ENCODE measurements around the gene EFNB2.

The EFNB2 gene

DNA sequence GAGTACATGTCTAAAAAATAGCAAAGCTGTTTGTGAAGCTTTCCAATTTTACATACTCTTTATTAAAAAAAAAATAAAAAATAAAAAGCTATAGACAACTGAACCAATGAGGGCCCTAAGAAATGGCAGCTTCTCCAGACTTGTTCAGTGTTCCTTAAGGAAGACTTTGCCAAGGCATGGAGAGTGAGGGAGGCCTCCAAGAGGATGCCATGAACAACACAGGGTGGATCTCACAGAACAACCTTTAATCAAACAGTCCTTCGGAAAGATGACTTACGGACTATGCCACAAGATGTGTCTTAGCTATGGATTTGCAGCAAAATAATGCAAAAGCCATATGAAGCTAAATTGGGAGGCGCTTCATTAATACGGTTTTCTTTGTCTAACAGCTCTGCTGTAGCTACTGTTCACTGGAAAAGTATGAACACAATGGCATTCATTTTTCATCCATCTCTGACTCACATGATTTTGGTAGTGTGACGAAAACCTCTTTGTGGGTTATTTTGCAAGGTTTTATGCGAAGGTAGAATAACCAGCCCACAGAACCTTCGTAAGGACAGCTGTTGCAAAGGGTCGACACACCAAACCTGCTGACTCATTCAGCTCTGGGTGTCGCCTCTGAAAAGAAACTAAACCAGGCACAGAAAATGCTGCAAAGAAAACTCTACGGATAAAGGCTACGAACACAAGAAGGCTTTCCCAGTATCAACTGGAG, 27.7 kb downstream of the EFNB2 start:
- no peak overlapping the region for H3K4me3 ChIP-seq (ENCODE audit: low read length)
- no peak for DNase-seq (ENCODE audit: low read depth, low spot score)

DNA sequence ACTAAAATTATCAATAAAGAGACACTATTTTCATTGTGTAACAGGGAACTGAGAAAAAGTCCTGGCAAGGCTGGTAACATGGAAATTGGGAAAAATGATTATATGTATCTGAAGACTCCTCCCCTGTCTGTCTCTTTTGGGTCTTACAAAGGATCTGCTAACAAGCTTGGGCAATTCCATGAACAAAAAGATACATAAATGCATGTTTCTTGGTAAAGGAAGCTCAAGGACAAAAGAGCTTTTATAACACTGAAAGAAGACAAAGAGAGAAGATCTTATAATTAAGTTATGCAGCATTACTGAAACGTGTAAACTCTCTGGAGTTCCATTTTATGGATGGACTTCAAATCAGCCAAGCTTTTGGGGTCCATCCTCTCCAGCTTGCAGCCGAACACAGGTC, 29.2 kb downstream of the EFNB2 start:
- DNase-seq (ENCODE audit: low read depth, low spot score): no peak
- no peak overlapping the region for H3K4me3 ChIP-seq (ENCODE audit: low read length)

DNA sequence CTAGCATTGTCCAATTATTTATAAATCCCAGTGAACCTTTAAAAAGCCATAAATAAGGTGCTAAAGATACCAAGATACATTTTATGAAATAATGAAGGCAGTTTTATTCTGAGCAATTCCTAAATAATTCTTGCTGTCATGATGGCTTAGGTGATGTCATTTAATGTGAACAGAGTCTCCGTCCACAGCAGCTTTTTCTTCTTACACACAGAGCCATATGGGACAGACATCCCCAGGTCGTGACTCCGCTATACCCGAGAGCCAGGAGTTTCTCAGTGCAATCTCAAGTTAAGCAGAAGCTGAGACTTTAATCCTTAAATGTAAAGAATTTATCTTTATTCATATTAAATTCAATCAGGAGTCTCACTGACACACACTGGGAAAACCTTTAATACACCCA, 29.7 kb downstream of the EFNB2 start:
- DNase-seq (ENCODE audit: low read depth, low spot score): no peak
- no peak overlapping the region for H3K4me3 ChIP-seq (ENCODE audit: low read length)

DNA sequence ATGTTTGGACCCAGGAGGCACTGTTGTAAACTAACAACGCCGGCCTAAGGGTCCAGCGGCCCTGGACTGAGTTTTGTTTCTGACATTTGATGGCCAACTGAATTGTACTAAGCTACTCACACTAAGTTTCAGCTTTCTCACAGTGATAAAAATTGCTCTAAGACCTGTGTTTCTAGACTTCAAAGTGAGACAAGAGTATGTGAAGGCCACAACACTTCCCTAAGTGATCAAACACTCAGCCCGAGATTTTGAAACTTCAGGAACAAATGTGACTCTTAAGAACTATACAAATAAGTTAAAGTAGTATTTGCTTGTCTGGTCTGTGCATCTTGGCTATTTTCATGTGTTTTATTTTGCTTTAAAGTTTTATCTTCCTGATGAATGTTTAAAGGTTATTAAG, 30.2 kb downstream of the EFNB2 start:
- no peak overlapping the region for H3K4me3 ChIP-seq (ENCODE audit: low read length)
- no peak for DNase-seq (ENCODE audit: low read depth, low spot score)

DNA sequence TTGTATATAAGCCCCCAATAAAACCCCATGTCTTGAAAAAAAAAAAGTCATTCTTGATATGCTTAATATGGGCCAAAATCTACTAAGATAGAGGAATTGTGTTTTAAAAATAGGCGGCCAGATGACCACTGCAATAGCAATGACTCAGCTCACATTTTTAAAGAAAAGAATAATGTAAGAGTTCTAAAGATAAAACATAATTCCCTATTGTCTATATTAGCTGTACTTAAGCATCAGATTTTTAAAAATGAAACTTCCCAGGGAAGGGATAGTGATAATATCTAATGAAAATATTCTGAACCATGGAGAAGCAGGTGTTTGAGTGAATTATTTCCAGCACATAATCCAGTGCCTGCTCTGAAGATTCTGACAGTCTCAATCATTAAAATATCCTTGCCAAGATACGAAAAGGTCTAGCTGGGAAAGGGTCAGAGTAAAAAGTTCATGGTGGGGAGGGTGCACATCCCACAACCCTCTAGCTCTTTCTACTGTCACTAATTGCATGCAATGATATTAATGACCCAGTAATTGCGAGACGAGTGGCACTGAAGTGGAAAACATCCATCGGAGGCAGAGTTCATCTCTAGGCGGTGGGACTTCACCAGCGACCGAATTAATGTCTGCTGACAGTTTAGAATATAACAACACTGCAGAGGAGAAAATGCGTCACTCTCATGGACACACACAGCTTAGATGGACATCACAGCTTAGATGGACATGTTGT, 31.6 kb downstream of the EFNB2 start:
- no peak overlapping the region for H3K4me3 ChIP-seq (ENCODE audit: low read length)
- DNase-seq (ENCODE audit: low read depth, low spot score): no peak

DNA sequence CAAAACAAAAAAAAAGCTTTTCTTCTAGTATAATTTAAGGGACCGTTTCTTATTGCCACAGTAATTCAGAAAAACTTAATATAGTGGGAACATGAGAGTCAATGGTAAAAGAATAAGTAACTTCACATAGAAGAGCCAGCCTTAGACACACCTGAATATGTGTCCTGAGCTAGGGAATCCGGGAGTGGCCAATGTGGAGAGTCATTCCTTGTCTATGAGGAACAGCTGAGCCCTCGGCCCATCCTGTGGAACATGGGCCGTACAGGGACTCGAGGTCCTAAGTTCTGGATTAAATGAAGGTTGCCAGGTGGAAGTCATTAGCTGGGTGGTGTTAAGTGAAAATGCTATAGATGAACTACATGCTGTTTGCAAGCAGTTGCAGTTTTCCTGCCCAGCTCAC, 32.2 kb downstream of the EFNB2 start:
- no peak overlapping the region for H3K4me3 ChIP-seq (ENCODE audit: low read length)
- no peak for DNase-seq (ENCODE audit: low read depth, low spot score)

DNA sequence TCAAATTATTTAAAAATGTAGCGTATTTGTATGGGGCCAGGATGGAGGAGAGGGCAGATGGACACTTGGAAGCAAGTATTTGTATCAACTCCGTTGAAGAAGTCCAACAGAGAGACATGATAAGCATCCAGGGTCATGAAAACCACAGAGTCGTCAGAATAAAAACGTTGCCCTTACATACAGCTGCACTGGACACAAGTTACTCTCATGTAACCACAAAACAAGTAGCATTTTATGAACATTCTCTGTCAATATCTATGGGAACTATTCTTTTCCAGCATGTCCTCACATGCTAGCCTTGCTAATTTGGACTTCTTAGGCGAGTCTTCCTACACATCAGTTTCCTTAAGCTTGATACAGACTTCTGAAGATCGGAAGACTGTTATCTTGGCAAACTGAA, 35.0 kb downstream of the EFNB2 start:
- H3K4me3 ChIP-seq (ENCODE audit: low read length): no peak overlapping the region
- DNase-seq (ENCODE audit: low read depth, low spot score): no peak

DNA sequence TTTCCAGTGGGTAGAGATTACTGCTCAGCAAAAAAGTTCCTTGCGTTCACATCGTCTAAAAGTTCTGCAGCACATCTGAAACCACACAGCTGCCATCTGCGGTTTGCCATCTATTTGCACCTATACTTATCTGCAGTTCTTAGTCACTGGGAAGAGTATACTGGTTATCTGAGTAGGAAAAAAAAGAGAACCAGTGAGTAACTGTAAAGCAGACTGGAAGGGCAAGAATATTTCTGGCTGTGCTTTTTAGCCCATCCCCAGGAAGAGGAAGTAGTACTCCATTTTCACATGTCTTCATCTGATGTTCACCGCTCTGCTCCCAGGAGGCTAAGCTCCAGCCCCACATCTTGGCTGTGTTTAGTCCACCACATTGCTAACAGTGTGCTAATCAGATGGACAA, 35.6 kb downstream of the EFNB2 start:
- DNase-seq (ENCODE audit: low read depth, low spot score): peak; percentile 41
- H3K4me3 ChIP-seq (ENCODE audit: low read length): no peak overlapping the region

DNA sequence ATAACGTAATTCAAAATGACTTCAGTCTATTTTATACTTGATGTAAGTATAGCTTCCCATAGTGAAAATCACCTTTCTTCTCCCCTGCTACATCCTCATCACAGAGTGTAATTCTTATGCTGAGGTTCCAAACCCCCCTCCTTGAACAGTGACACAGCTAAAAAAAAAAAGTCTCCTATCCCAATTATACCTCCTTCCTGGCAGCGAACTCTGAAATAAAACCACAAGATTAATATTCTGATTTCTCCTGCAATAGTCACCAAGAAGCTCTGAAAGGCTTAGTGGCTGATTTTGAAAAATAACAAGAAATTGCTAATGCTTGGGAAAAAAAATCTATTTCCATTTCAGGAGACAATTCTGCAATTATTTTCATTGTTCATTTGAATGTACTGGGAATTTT, 36.3 kb downstream of the EFNB2 start:
- H3K4me3 ChIP-seq (ENCODE audit: low read length): no peak overlapping the region
- no peak for DNase-seq (ENCODE audit: low read depth, low spot score)

DNA sequence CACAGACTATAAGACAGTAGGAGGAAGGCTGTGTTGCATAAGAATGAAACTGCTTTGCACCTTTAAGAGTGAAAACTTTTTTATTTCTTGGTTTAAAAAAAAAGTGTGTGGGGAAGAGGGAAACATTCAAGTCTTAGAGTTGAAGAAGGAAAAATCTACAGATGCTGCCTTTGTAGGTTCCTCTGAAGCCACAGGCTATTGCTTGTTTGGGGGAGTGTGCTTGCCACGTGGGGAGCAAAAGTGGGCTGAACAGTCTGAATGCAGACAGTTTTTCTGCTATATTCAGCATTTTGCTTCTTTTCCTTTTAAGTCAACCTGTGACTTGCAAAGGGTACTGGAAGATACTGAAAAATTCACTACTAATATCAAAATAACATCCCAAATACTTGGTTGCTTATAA, 36.9 kb downstream of the EFNB2 start:
- H3K4me3 ChIP-seq (ENCODE audit: low read length): no peak overlapping the region
- DNase-seq (ENCODE audit: low read depth, low spot score): no peak

DNA sequence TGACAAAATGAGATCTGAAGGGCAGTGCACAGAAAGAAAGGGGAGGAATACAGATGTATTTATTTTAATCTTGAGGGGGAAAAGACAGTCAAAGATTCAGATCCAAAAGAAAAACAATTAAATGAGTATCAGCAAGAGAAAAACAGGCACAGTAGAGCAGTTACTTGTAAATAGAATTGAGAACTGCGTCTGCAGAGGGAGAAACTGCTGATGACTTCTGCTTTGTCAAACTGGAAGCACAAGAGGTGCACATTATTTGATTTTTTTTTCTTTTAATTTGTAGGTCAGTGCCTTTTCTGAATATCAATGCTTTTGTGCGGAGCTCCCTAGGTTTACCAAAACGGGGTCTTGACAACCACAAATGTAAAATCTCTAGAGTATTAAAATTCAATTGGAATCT, 37.3 kb downstream of the EFNB2 start:
- no peak for DNase-seq (ENCODE audit: low read depth, low spot score)
- no peak overlapping the region for H3K4me3 ChIP-seq (ENCODE audit: low read length)

DNA sequence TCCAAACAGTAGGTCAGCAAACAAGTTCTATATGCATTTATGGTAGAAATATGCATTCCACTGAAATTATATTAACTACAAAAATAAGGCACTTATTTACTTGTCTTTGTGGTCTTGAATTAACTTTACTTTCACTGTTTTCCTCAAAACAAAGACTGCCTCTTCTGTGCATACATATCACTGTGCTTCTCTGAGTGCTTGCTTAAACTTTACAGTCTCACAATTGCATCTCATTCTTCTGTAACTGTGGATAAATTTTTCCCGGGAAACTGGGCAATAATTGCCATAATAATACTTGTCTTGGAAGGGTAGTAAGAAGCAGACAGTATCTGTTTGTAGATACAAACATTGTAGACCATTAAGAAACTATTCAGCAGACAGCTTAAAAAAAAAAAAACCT, 38.4 kb downstream of the EFNB2 start:
- H3K4me3 ChIP-seq (ENCODE audit: low read length): no peak overlapping the region
- no peak for DNase-seq (ENCODE audit: low read depth, low spot score)

DNA sequence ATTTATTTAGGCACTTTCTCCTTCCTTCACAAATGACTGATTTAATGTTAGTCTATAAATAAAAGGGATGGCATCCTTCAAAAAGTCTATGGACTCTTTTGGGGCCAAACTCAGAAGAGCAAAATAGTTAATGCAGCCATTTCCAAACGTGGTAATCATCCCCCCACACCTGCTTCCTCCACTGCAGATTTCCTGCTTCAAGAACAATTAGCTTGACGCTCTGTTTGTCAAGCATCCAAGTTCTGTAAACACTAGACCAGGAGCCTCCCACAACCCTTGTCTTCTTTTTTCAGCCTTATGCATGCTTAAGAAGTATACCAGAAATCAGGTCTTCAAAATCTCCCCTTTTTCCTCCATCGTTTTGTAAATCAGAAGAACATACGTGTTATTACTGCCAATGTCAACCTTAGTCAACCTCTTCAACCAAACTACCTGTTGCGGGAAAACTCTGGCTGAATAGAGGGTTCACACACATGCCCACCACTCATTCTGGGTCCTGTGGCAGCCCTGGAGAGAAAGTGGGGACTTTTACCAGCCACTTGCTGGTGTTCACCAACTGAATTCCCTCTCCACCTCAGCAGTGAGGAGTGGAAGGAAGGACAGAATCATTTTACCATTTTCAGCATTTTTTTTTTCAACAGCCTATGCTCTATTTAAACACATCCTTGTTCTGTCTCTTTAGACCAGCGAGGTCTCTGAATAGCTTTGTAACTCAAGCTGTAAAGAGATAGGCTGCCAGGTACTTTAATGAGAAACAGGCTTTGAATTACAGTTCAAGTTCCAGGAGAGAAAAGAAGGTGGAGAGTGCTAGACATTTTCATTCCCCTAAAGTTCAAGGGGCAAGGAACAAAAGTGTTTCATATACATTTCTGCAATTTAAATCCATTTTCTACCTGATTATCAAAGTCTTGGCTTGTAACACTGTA, 39.1 kb downstream of the EFNB2 start:
- no peak overlapping the region for H3K4me3 ChIP-seq (ENCODE audit: low read length)
- DNase-seq (ENCODE audit: low read depth, low spot score): no peak

DNA sequence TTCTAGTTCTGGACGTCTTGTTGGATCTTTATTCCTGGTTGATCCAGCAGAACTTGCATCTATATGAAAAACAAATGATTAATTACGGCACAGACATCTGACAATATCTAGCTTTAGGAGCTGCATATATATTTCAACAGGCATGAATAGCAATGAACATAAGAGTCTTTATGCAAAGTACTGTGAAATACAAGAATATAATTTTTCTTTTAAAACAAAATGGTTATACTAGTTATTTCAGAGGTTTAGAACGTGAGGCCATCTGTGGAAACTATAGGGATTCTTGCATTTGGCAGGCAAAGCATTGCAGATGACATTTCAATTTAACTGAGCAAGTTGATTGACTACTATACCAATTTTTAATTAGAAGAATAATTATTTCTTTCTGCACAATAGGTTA, 40.5 kb downstream of the EFNB2 start:
- H3K4me3 ChIP-seq (ENCODE audit: low read length): no peak overlapping the region
- no peak for DNase-seq (ENCODE audit: low read depth, low spot score)

DNA sequence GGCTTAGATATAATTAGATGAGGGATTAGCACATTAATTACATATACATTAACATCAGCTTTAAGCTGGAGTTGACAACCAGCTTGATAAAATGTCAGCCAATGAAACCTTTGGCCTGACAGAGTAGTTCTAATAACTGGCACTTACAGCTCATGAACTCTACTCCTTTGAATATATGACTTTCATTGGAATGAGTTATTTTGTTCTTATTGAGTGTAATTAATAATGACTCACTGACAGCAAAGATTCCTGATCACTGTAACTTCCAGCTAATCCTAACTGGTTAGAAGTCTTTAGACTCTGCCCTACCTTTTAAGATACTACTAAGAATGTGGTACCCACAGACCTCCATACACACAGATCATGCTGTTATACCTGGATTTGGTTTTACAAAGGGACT, 41.0 kb downstream of the EFNB2 start:
- no peak for DNase-seq (ENCODE audit: low read depth, low spot score)
- H3K4me3 ChIP-seq (ENCODE audit: low read length): no peak overlapping the region

DNA sequence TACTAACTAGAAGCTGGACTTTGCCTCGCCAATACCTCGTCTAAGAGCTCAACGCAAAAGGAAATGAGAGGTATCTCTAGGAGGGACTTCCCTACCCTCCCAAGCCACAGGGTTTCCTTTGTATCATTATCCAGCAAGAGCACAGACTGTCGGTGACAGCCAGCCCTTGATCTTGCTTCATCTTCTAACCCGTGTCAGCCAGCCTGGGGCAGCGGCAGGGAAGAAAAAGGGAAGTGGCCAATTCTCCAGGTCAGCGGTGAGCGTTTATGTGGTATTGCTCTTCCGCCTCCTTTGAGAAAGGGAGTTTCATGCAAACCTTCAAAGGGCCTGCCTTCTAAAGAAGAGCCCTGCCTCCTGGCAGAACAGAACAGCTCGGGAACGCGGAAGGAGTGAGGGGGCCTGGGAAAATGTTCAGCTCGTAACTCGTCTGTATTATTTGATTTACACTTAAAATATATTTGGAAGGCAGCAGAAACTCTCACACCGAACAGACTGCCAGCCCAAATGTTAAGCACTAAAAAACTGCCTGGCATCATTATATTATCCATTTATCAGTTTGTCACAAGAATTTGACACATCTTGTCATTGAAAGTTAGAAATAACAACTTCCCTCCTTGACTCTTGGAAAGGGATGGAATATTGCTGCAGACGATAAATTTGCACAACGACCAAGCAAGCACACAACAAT, 41.8 kb downstream of the EFNB2 start:
- H3K4me3 ChIP-seq (ENCODE audit: low read length): no peak overlapping the region
- DNase-seq (ENCODE audit: low read depth, low spot score): peak; percentile 37

DNA sequence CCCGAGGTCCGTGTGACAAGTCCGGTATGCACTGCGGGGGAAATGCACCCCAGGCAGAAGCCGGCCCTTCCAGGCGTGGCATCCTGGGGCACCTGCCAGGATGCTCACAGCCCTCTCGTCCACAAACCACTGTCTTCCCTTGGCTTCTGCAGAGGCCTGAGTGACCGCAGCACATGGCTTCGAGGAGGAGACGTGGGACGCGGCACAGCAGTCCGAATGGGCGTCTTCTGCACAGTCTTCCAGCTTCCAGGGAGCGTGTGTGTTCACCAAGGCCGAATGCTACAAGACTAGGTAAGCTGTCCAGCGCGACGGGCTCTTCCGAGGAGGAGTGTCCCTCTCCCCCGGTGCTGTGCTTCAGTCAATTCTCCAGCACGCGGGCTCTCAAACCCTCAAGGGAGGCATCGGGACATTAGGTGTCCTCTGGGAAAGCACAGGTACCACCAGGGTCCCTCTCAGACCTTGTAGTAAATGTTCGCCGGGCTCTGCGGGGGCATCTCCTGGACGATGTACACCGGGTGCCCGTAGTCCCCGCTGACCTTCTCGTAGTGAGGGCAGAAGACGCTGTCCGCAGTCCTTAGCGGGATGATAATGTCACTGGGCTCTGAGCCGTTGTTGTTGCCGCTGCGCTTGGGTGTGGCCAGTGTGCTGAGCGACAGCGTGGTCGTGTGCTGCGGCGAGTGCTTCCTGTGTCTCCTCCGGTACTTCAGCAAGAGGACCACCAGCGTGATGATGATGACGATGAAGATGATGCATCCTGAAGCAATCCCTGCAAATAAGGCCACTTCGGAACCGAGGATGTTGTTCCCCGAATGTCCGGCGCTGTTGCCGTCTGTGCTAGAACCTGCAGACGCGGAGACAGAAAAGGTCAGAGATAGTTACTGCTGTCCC, 42.6 kb downstream of the EFNB2 start:
- DNase-seq (ENCODE audit: low read depth, low spot score): no peak
- H3K4me3 ChIP-seq (ENCODE audit: low read length): no peak overlapping the region

DNA sequence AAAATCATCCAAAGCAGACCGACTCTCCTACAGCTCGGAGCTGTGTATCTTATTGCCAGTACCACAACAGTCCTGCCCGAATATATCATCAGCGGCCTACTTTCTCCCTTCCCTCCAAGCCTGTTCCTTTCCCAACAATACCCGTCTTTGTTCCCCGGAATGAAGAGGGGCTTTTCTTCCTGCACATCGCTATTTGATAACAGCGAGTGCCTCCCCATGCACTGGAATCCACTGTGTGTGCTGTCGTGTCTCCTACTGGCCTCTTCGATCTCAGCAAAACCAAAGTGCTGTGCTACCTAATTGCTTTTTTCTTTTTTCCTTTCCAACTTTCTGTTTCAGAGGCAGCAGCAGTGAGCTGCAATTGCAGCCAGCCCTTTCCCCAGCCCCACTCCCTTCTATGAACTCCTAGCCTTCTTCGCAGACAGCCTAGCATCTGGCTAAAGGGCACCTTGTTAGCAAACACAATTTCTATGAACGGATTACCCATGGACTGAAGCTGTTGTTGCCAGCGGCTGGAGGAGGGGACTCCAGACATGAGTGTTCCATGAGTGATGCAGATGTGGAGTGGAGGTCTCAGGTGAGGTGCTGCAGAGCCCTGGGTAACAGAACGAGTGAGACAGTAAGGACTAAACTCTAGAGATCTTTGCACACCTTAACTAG, 43.4 kb downstream of the EFNB2 start:
- DNase-seq (ENCODE audit: low read depth, low spot score): no peak
- no peak overlapping the region for H3K4me3 ChIP-seq (ENCODE audit: low read length)

Data from Jurkat, Clone E6-1 (cell line).